ENCODE data around the gene ITGA11.

- TF ChIP-seq, protein P1, sequence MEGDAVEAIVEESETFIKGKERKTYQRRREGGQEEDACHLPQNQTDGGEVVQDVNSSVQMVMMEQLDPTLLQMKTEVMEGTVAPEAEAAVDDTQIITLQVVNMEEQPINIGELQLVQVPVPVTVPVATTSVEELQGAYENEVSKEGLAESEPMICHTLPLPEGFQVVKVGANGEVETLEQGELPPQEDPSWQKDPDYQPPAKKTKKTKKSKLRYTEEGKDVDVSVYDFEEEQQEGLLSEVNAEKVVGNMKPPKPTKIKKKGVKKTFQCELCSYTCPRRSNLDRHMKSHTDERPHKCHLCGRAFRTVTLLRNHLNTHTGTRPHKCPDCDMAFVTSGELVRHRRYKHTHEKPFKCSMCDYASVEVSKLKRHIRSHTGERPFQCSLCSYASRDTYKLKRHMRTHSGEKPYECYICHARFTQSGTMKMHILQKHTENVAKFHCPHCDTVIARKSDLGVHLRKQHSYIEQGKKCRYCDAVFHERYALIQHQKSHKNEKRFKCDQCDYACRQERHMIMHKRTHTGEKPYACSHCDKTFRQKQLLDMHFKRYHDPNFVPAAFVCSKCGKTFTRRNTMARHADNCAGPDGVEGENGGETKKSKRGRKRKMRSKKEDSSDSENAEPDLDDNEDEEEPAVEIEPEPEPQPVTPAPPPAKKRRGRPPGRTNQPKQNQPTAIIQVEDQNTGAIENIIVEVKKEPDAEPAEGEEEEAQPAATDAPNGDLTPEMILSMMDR (IDR thresholded peaks at IDR 0.05), result no peak
- TF ChIP-seq POLR2A (IDR thresholded peaks at IDR 0.05), result no peak
These were observed 46.0 kb downstream of the ITGA11 start for GRCh38 chr15:68385671-68386586.

Data from breast epithelium (tissue), 3 donors.